ENCODE results near the gene ZBTB5.
A peak's percentile ranks its signal among the peaks of the same experiment; 100 is the strongest.
"Not testable (repeated sequence)": the region's sequence is repeated elsewhere in the genome, so short reads cannot be mapped to it uniquely, and the experiment has no call there.

ZBTB5 gene, protein sequence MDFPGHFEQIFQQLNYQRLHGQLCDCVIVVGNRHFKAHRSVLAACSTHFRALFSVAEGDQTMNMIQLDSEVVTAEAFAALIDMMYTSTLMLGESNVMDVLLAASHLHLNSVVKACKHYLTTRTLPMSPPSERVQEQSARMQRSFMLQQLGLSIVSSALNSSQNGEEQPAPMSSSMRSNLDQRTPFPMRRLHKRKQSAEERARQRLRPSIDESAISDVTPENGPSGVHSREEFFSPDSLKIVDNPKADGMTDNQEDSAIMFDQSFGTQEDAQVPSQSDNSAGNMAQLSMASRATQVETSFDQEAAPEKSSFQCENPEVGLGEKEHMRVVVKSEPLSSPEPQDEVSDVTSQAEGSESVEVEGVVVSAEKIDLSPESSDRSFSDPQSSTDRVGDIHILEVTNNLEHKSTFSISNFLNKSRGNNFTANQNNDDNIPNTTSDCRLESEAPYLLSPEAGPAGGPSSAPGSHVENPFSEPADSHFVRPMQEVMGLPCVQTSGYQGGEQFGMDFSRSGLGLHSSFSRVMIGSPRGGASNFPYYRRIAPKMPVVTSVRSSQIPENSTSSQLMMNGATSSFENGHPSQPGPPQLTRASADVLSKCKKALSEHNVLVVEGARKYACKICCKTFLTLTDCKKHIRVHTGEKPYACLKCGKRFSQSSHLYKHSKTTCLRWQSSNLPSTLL

DNA sequence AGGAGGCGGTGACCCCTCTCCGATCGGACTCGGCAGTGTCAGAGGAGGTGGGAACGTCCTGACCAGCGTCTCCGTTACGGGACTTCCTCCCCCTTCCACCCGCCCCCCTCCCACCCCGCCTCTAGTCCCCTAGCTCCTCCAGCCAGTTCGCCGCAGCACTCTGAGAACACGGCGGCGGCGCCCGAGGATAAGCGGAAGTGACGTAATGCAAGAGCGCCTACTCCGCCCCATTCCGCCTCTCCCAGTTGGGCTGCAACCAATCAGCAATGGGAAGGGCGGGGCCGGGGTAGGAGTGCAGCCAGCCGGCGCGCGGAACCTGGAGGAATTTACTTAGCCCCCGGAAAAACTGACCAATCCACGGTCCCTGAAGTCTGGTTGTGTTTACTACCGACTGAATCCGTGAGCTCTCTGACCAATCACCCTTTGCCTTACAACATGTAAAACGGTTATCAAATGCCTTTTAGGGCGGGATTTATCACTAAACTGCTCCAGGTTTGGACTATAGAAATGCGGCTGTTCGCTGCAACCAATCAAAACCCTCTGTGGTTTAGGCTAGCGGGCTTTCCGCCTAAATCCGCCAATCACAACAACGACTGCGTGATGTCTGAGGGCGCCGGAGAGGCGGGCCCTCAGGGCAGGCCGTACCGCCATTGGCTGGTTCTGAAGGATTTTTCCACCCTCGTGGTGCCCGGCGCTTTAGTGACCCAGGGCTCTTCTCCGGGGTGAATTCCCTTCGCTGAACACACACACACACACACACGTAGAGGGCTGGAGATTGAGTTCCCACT, at the start of gene ZBTB5:
ZBTB5 (minus strand) TSS at position 202 of the 788 bp plus-strand sequence. CDS start 22,899 bp downstream, outside the sequence.
- peak; percentile 100 for DNase-seq

DNA sequence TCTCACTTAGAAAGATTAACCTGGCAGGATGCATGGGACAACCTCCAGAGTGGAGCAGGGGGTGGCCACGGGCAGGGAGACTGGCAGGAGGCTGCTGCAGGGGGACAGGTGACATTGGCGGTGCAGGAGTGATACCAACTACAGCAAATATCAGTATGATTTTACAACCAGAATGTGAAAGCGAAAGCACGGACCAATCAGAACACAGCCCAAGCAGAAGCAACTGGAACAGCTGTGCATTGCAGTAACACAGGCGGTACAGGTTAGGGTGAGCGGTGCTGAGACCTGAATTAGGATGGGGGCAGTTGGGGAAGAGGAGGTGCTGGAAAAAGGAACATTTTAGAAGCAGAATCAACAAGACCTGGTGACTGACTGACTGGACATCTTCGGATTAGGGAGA, 49.7 kb upstream of the ZBTB5 start:
- no peak for DNase-seq

DNA sequence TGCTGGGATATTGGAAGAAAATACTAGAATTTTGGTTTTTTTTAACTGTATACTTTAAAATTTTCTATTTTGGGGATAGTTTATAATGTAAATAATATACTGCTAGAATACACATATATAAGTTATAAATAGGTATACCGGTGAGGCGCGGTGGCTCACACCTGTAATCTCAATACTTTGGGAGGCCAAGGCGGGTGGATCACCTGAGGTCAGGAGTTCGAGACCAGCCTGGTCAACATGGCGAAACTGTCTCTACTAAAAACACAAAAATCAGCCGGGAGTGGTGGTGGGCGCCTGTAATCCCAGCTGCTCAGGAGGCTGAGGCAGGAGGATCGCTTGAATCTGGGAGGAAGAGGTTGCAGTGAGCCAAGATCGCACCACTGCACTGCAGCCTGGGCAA, 49.2 kb upstream of the ZBTB5 start:
- DNase-seq: not testable (repeated sequence)

DNA sequence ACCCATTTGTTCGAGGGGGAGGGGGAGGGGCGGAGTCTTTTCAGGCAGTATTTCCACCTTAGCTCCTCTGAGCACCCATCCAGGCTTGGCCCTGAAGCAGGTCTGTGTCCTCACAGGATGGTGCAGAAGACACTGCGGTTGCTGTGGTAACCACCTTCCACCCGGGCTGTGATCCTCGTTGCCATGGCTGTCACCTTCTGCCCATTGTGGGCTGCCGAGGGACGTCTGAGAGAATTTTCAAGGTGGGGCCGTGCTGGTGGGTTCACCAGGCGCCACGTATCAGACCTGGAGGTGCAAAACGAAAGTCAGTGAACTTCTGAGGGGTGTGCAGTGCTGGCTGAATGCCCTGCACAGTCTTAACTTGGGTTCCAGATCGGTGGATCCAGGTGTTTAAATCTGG, 47.2 kb upstream of the ZBTB5 start:
- DNase-seq: no peak

DNA sequence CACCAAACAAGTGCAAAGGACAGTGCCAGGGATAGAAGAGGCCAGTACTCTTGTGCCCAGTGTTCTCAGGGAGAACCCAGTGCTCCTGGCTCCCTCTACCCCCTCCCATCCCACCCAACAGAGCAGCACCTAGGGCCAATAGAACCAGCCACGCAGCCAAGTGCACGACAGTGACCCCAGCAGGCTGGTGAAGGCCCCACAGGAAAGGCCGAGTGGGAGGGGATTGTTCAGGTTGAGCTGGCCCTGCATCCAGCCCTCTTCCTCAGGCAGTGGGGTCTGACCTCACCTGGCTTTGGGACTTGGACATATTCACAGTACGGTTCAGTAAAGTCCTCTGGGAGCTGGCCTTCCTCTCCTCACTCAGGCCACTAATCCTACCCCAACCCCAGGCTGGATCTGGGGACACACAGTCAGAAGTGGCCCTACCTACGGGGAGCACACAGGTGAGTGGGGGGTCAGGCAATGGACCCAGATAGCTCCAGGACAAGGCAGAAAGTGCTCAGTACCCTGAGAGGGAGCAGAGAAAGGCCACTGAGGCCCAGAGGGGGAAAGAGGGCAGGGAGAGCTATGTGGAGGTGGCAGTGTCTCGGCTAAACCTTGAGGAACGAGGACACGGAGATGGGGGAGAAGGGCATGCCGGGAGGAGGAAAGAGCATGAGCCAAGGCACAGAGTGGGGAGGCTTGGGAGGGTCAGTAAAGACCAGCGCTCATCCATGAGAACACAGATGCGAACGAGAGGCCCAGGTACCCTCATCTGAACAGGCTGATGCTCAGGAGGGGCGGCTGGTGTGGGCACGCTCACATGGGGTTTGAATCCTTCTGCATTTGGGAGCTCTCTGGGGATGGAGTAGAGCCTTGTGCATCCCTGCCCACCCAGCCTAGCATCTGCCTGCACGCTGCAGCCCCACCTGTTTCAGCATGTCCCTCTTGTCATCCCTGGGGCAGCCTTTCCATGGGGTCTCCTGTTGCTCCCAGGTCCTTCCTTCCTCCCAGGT, 46.1 kb upstream of the ZBTB5 start:
- DNase-seq: no peak

DNA sequence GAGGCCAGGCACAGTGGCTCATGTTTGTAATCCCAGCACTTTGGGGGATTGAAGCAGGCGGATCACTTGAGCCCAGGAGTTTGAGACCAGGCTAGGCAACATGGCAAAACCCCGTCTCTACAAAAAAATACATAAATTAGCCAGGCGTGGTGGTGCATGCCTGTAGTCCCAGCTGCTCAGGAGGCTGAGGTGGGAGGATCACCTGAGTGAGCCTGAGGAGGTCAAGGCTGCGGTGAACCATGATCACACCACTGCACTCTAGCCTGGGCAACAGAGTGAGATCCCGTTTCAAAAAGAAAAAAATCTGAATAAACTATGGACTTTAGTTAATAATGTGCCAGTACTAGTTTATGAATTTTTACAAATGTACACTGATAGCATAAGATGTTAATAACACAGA, 44.8 kb upstream of the ZBTB5 start:
- not testable (repeated sequence) for DNase-seq

DNA sequence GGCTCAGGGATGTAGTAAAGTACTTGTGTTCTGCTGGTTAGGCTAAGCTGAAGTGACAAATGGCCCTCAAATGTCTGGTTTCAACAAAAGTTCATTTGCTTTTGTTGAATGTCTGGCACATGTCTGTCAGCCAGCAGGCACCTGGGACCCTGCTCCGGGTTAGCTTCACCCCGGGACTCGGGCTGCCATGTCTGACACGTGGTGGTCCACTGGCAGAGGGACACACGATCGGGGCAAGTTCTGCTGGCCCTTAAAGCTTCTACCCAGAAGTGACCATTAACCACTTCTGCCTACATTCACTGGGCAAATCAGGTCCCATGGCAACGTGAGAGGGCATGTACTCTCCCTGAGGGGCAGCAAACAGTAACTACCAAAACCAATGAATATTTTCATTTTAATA, 44.3 kb upstream of the ZBTB5 start:
- no peak for DNase-seq

DNA sequence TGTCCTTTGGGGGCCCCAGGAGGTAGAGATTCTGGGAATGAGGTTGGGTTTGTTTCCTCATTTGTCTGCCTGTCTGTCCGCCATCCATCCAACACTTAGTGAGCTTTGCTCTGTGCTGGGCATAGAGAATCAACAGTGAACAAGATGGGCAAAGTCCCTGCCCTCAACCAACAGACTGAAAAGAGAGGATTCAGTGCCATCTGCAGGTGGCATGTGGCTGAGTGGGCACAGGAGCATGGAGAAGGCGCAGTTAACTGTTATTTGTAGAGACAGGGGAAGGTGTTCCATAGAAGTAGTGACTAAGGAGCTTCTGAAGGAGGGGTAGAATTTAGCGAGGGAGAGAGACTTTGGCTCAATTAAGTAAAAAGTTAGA, 43.6 kb upstream of the ZBTB5 start:
- DNase-seq: no peak

DNA sequence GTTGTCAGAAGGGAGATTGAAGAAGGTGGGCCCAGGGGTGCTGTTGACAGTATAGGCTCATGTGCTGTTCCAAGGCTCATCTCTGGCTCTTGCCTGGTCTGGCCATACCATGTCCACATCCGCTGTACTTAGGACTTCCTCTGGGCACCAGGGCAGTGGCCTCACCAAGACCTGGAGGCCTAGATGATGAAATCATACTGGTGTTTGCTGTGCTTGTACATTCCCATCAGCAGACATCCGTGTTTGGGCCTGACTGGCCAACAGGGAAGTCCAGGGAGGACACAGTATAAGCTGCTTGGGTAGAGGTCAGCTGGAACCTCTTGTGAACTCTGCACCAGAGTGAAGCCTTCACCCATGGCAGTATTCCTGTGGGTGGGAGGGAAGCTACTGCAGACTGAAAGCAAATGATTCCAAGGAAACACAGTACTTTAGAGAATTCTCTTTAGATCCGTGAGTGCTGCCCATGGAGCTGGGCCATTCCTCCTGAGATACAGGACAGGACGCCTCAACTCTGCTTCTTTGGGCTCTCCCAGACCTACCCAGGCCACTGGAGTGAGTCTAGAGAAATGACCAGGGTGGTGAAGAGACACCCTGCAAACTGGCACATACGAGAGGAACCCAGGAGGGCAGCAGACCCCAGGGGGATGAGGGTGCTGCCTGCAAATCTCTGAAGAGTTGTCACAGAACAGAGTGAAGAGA, 43.0 kb upstream of the ZBTB5 start:
- DNase-seq: no peak

DNA sequence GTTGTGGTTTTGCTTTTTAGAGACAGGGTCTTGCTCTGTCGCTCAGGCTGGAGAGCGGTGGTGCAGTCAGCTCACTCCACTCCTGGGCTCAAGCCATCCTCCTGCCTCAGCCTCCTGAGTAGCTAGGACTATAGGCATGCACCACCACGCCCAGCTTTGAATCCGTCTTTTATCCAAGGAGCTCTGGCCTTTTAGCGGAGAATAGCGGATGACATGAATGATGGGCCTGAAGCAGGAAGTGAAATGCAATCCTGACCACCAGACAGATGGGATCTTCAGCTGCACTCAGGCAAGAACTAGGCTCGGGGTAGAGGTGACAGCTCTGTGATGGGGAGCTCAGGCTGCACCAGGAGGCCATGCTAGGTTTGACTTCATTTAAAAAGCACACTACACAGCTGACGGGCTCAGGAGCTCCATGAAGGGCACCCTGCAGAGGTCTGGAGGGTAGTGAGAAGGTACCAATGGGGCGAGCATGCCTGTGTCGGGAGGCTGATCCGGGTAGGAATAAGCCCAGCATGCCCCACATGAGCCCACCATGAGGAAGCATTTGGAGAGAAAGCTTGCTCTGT, 42.4 kb upstream of the ZBTB5 start:
- no peak for DNase-seq

DNA sequence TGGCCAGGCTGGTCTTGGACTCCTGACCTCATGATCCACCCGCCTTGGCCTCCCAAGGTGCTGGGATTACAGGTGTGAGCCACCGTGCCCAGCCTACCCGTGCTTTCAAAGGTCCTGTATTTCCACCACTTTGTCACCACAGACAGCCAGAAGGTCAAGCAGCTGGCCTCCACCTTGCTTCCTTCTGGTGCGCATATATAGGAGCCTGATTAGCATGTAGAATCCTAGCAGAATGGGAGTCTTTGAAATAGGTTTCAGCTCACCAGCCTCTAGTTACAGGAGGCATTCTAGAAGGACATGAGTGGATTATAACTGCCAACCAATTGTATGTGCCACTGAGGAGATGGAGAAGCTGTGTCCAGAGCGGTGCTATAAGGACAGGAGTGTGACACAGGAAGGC, 39.4 kb upstream of the ZBTB5 start:
- DNase-seq: no peak

DNA sequence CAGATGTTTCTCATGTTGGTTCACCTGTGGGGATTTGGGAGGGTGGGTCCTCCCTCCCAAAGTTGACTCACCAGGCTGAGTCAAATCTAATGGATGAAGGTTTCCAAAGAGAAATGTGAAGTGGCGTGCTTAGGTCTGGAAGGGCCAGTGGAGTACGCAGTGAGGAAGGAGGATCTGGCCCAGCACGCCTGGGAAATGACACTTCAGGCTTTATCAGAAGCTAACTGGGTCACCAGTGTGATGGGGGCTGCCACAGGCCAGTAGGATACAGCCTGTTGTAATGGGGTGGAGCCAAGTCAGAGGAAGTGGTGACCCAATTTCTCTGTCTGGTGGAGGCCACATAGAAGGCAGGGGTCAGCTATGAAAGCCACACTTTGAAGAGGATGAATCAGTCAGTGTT, 38.5 kb upstream of the ZBTB5 start:
- no peak for DNase-seq

DNA sequence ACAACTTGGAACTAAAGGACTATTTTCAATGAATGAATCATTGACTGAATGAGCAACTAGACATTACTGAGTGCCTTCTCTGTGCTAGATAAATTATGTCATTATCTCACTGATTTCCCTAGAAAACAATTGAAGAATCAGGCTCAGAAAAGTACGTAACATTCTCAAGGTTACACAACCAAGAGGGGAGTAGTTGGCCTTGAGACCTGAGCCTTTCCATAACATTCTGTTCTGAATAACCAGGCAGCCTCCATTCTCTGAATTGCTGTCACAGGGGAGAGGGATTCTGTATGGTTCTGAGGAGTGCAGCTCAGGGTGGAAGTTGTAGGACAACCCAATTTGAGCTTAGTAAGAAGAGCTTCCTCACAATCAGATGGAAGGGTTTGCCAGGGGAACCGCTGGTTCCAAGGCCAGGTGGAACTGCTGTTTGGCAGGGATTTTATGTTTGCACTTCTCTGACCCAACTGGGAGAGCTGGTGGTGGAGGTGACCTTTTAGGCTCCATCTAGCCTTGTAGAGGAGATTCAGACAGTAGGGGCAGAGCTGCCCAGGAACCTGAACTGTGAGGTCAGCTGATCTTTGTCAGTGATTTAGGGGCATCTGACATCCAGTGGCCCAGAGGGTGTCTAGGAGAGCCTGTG, 36.8 kb upstream of the ZBTB5 start:
- DNase-seq: no peak

DNA sequence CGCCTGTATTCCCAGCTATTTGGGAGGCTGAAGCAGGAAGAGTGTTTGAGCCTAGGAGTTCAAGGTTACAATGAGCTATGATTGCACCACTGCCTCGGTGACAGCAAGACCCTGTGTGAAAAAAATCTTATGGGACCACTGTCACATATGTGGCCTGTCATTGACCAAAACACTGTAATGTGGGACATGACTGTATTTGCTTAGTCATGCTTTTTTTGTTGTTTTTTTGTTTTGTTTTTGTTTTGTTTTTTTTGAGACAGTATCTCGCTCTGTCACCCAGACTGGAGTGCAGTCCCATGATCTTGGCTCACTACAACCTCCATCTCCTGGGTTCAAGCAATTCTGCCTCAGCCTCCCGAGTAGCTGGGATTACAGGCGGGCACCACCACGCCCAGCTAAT, 34.0 kb upstream of the ZBTB5 start:
- DNase-seq: no peak

DNA sequence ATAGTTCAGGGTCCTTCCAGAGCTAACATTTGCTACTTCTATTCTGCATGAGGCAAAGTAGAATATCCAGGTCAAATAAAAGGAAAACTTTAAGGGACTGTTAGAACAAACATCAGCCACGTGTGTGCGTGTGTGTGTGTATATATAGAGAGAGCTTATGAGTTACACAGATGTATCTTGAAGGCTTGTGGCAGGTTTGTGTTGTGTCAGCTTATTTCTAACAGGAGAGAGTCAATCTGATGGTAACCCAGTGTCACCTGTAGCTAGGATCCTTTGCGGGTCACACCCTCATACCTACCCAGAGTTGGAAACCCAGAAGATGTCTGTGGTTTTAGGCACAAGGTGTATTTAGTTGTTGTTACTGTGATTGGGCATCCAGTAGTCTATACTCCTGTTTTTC, 33.2 kb upstream of the ZBTB5 start:
- no peak for DNase-seq

DNA sequence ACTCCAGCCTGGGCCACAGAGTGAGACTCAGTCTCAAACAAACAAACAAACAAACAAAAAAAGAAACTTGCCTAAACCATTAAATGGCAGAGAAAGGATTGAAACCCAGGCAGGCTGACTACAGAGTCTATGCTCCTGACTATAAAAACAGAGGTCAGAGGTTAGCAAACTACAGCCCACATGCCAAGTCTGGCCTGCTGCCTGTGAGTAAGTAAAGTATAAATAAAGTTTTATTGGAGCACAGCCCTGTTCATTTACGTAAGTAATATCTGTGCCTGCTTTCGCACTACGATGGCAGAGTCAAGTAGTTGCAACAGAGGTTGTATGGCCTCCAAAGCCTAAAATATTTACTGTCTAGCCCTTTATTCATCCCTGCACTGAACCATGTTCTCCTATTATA, 32.1 kb upstream of the ZBTB5 start:
- DNase-seq: no peak

DNA sequence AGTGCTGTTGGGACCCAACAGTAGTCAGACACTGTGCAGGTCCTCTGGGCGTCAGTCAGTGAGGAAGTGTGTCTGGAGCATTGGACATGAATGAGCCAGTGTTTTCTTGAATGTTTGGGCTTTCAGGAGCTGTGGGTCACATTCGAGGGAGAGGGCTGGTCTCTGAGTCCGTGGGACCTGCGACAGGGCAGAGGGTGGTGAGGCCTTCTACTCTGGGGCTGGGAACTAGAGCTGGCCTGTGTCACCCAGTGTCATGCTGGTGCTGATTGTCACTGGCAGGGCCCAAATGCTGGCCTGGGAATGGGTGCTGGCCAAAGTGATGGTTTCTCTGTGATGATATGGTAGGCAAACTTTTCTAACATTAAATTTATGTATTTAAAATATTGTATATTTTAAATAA, 30.8 kb upstream of the ZBTB5 start:
- no peak for DNase-seq

DNA sequence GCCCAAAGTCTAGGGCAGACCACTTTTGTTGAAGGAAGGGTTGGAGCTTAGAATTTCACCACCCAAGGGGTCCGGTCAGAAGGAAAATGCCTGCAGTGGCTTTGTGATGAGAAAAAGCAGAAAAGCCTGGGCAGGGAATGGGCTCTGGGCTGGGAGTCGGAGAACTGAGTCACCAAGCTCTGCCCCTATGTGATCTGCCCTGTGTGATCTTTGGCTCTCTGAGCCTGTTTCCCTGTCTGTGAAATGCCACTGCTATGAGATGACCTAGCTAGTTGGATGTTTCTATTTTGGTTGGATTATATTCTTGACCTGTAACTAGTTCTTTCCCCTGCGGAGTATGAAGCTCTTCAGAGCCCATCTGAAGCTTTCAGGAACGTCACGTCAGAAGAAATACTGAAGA, 30.3 kb upstream of the ZBTB5 start:
- no peak for DNase-seq

DNA sequence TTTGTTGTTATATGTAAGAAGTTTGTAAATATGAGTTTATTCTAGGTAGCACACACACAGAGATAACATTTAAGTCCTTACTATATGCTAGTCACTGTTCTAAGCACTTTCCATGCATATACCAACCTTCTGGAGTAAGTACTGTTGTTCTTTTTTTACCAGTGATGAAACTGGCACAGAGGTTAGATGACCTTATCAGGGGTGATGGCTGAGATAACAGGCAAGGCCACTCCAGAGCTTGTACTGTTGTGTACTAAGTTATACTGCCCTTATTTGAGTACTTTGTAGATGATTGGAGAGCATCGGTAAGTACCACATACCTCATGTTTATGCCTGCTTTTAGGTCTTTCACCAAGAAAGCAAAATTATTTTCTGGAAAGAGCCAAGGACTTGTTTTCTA, 26.7 kb upstream of the ZBTB5 start:
- DNase-seq: no peak

DNA sequence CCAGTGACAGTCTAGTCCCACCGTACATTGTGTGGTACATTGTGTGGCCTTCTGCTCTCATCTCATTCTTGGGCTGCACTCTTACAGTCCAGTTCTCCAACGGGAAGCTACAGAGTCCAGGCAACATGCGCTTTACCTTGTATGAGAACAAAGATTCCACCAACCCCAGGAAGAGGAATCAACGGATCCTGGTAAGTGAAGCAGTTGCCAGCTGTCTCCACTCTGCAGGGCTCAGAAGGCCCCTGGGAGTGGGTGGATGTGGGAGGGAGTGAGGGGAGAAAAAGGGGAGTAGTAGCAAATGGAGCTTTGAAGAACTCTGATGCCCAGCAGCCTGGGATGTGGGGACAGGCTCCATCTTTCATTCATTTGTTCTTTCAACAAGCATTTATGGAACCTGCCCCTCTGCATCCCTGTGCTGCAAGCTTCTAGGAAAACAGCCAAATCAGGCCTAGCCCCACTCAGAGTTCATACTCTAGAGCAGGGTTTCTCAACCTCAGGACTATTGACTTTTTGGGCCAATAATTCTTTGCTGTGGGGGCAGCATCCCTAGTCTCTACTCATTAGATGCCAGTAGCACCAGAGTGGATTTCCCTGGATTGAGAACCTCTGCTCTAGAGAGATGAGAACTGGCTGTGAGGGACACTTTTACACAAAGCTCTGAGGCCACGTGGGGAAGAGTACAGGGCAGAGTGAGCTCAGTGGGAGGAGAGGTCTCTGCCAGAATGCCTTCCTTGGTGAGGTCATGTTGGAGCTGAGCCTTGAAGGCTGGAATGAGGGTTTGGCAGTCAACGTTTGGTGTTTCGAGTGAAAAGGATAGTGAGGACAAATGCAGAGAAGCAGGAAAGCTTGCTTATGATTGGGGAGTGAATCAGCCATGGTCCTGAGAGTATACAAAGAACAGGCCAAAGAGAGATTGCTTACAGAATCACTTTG, 21.6 kb upstream of the ZBTB5 start:
- DNase-seq: no peak
